HFF-Myc (cell line): ENCODE data around the gene MAST4.

Experiments
- DNase-seq: peaks from one replicate; pipeline ENCODE4 v3.0.0-alpha.2; 2011; ENCODE audit warnings: low read depth; ENCODE audit errors: extremely low read depth
- H3K4me3 ChIP-seq: replicated peaks from 2 replicates; pipeline ENCODE4 v1.5.1; 2011; ENCODE audit warnings: low read depth, mild to moderate bottlenecking, control low read depth, low read length
- TF ChIP-seq, protein P1 (sequence below): IDR thresholded peaks from 2 replicates; pipeline ENCODE4 v1.5.1; 2012; ENCODE audit warnings: mild to moderate bottlenecking, low read depth, low read length, control low read depth; ENCODE audit errors: missing control alignments

The MAST4 gene

DNA sequence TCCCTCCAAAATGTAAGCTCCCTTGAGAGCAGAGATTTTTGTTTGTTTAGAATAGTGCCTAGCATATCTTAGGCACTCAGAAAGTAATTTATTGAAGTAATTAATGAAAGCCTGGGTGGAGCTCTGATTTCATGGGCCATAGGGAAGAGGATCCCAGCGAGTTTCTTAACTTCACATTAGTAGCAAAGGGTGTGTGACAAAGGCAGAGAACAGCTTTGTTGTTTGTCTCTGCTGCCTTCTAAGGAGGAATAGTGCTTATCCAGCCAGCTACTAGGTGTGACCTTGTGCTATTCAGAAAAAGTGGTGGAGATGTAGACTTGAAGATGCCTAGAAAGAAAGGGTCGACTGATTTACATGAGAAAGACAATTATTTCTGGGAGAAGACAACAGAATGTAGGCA lies 451.4 kb downstream of the MAST4 start:
- TF ChIP-seq, protein P1, sequence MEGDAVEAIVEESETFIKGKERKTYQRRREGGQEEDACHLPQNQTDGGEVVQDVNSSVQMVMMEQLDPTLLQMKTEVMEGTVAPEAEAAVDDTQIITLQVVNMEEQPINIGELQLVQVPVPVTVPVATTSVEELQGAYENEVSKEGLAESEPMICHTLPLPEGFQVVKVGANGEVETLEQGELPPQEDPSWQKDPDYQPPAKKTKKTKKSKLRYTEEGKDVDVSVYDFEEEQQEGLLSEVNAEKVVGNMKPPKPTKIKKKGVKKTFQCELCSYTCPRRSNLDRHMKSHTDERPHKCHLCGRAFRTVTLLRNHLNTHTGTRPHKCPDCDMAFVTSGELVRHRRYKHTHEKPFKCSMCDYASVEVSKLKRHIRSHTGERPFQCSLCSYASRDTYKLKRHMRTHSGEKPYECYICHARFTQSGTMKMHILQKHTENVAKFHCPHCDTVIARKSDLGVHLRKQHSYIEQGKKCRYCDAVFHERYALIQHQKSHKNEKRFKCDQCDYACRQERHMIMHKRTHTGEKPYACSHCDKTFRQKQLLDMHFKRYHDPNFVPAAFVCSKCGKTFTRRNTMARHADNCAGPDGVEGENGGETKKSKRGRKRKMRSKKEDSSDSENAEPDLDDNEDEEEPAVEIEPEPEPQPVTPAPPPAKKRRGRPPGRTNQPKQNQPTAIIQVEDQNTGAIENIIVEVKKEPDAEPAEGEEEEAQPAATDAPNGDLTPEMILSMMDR: no peak
- DNase-seq: no peak
- no peak overlapping the region for H3K4me3 ChIP-seq

DNA sequence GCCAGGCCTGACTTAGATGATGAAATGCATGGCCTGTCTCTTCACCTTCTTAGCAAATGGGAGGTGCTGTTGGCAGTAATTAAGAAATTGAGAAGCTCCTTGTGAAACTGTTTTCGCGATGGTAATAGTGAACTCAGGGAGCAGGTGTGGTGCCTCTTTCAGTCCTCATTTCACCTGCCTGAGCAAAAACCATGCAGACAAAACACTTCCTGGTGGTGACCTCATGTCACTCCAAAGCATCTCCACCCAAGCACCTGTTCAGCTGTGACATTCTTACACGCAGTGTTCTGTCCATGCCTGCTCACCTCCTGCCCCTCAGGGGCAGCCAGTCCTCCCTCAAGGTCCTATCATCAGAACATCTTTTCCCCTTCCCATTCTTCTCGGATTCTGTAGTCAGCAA lies 453.9 kb downstream of the MAST4 start:
- DNase-seq: no peak
- no peak overlapping the region for H3K4me3 ChIP-seq
- TF ChIP-seq, protein P1: no peak

DNA sequence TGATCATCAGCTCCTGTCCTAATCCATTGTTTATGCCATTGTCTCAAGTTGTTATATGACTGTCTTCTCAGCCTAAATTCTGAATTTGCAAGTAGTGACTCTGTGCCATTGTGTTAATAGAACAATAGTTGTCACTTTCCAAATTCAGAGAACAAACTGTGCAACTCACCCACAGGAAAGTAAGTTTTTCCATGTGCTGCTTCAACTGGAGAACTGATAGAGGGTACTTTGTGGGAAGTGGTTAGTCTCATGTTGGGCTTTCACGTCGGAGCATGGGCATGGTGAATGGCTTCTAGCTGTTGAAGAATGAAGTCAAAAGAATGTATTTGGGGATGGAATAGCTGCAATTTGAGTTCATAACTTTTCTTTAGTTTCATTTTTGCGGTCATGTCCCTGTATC lies 454.4 kb downstream of the MAST4 start:
- DNase-seq: no peak
- TF ChIP-seq, protein P1: no peak
- H3K4me3 ChIP-seq: no peak overlapping the region

DNA sequence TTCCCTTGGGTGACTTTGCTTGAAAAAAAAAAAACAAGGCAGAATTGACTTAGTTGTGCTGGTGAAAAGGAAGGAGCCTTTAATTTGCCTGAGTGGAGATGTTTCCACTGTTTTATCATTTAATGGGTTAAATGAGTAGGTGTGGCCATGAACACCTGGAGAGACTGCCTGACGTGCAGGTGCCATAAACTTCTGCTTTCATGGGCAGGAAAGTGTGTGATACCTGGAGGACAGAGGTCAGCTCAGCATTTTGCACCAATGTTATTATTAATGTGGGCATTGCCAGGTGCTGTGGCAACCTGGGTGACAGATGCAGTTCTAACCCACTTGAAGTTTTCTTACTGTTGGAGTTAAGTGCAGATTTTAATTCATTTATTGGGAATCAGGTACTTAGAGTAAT lies 455.0 kb downstream of the MAST4 start:
- DNase-seq: no peak
- TF ChIP-seq, protein P1: no peak
- H3K4me3 ChIP-seq: no peak overlapping the region

DNA sequence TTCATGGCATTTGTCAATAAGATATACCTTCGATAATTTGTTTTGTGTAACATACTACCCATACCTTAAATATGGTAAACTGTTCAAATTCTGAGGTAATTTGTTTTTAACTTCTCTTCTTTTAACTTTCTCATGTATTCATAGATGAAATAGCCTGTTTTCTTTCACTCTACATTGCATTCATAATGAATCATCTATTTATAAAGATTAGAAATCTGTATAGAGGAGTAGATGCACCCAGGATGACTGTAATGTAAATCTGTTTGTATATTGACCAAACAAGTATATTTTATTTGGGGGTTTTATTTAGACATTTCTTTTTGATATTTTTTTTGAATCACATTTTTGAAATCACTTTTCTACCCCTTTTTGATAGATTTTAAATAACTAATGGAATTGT lies 455.8 kb downstream of the MAST4 start:
- H3K4me3 ChIP-seq: no peak overlapping the region
- TF ChIP-seq, protein P1: no peak
- no peak for DNase-seq

DNA sequence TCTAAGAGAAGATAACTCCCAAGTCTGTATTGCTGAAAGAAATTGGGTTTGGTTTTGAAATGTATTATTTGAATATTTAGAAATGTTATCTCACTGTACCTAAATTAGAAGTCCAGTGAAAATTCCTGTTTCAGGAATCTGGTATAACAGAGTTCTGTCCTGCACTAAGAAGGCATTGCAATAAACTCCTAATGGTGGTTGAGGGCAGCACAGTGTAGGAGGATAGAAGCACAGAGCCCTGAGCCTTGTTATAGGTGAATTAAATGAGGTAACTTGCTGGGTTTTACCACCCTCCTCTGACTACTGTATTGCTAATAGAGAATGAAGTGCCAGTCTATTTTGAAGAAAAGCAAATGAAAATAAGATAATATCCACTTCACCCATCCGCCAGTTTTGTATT lies 457.0 kb downstream of the MAST4 start:
- H3K4me3 ChIP-seq: no peak overlapping the region
- no peak for DNase-seq
- TF ChIP-seq, protein P1: no peak

DNA sequence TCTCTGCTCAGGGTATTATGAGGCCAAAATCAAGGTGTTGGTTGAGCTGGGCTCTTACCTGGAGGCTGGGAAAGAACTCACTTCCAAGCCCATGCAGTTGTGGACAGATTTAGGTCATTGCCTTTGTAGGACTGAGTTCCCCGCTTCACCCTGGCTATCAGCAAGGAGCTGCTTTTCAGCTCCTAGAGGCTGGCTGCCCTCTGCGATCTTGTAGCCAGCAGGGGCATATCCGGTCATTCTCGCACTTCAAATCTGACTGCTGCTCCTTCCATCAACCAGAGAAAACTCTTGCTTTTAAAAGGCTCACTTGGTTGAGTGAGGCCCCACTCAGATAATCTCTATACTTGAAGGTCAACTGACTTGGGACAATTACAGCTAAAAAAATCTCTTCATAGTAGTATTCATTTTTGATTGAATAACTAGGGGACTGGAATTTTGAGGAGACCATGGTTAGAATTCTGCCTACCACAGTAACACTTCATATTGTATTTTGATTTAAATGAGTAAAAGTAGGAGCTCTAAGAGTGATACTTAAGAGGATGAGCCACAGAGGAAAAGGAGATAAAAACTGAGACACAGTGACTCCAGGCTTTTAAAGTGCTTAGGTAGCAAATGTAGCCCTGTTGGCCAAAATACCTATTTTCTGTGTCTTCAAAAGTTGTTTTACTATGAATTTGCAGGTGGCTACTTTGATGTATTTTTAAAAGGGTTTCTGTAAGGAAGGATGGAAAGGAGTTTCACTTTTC lies 463.0 kb downstream of the MAST4 start:
- no peak for DNase-seq
- no peak overlapping the region for H3K4me3 ChIP-seq
- TF ChIP-seq, protein P1: no peak
